BJ (cell line): Measurements from ENCODE around the gene KIDINS220. TPM values are rescaled to one million over a fixed set of nuclear protein-coding genes. Genes with fewer than 3 reads are reported as not detected.

ENCODE experiments used
- CTCF ChIA-PET: fragments of 350-600 bp; formaldehyde crosslinking; extraction: SDS; loops from one replicate; lab custom pipeline; 2021; ENCODE audit warnings: antibody characterized with exemption, inconsistent platforms; lab: Yijun Ruan, JAX
- POLR2A ChIA-PET: fragments of 300-600 bp; sonication (Branson Sonifier 250); formaldehyde crosslinking; extraction: SDS; loops from one replicate; lab custom pipeline; 2021; ENCODE audit warnings: antibody characterized with exemption; lab: Charles Lee
- DNase-seq: peaks from one replicate; pipeline ENCODE4 v3.0.0-alpha.2; 2011; ENCODE audit warnings: low read depth
- H3K27me3 ChIP-seq: 2 replicates; pipeline ENCODE4 v1.6.0; 2011; ENCODE audit warnings: low read length; ENCODE audit not compliant: control insufficient read depth, insufficient read depth
- H3K36me3 ChIP-seq: 2 replicates; pipeline ENCODE4 v1.5.1; 2011; ENCODE audit warnings: low read length; ENCODE audit not compliant: control insufficient read depth, insufficient read depth
- H3K4me3 ChIP-seq: 2 replicates; pipeline ENCODE4 v1.5.1; 2011; ENCODE audit warnings: low read depth, mild to moderate bottlenecking, control low read depth, low read length
- polyA plus RNA-seq: library from polyadenylated mRNA; depleted of rRNA; stranded (reverse); fragments of >200 nt; gene quantifications from 2 replicates; pipeline ENCODE4 v1.2.3, GENCODE V29; 2011
- TF ChIP-seq, protein P1 (sequence below): IDR thresholded peaks from 2 replicates; pipeline ENCODE4 v1.5.1; 2011; ENCODE audit warnings: low read depth, mild to moderate bottlenecking, control low read depth, inconsistent platforms, low read length, moderate library complexity; ENCODE audit not compliant: insufficient read depth

Gene KIDINS220
- polyA plus RNA-seq, 1 experiment = 34.8 TPM

DNA sequence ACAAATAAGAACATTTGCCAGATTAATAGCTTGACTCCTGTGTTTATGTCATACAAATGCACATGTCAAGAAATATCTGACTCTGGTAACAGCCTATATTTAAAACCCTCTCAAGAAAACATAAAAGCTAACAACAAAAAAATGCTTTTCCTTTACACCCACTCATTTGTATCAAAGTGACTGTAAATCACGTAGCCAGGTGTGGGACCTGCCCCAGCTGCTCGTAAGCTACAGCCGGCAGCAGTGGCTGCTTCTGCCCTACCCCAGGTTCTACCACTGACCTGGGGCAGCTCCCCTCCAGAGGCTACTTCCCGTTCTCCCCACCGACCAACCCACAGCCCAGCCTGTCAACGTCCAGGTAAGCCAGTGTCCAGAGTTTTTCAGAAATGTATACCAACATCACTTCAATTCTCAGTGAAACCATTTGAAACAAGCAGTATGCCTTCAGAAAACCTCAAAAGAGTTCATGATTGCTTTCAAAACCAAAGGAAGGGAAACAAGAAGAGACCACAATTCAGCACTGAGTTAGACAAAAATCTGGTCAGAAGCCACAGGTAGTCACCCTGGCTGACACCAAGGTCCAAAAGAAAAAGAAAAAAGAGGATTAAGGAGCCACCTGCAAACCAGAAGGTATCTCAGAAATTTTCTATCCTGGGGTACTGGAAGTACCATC lies 40.4 kb downstream of the KIDINS220 start:
- TF ChIP-seq, protein P1, sequence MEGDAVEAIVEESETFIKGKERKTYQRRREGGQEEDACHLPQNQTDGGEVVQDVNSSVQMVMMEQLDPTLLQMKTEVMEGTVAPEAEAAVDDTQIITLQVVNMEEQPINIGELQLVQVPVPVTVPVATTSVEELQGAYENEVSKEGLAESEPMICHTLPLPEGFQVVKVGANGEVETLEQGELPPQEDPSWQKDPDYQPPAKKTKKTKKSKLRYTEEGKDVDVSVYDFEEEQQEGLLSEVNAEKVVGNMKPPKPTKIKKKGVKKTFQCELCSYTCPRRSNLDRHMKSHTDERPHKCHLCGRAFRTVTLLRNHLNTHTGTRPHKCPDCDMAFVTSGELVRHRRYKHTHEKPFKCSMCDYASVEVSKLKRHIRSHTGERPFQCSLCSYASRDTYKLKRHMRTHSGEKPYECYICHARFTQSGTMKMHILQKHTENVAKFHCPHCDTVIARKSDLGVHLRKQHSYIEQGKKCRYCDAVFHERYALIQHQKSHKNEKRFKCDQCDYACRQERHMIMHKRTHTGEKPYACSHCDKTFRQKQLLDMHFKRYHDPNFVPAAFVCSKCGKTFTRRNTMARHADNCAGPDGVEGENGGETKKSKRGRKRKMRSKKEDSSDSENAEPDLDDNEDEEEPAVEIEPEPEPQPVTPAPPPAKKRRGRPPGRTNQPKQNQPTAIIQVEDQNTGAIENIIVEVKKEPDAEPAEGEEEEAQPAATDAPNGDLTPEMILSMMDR = no peak
- POLR2A ChIA-PET = no interaction called here
- Histone ChIP-seq H3K27me3 (no peaks in the 10 kb centered on the region), H3K36me3 (peaks cover 6% of the 10 kb centered on the region), H3K4me3 (no peak overlapping the region)
- DNase-seq = no peak
- CTCF ChIA-PET = no interaction called here

DNA sequence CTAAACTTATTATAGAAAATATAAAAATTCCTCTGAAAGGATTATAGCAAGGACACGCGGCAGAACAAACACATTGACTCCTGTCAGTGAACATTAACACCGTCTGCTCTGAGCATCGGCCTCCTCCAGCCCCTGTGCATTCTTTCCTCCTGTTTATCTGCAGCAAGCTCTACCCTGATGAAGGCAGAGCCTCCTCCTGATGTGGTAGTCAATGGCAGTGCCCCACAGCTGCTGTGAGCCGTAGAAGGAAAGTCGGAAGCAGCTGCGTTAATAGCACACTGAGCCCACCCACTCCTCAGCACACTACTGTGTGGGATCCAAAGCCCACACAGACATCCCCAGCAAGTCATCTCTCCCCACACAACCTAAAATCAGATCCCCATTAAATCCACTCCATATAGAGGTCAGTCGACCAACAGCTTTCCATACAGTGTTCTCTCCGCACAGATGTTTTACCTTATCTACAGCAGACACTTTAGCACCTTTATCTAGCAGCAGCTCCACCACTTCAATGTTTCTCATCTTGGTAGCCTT lies 41.0 kb downstream of the KIDINS220 start:
- DNase-seq = no peak
- ChIA-PET CTCF (no interaction called here), POLR2A (no interaction called here)
- no peaks in the 10 kb centered on the region for H3K27me3 ChIP-seq
- no peak overlapping the region for H3K4me3 ChIP-seq
- TF ChIP-seq, protein P1 = no peak
- H3K36me3 ChIP-seq = peaks cover 6% of the 10 kb centered on the region

DNA sequence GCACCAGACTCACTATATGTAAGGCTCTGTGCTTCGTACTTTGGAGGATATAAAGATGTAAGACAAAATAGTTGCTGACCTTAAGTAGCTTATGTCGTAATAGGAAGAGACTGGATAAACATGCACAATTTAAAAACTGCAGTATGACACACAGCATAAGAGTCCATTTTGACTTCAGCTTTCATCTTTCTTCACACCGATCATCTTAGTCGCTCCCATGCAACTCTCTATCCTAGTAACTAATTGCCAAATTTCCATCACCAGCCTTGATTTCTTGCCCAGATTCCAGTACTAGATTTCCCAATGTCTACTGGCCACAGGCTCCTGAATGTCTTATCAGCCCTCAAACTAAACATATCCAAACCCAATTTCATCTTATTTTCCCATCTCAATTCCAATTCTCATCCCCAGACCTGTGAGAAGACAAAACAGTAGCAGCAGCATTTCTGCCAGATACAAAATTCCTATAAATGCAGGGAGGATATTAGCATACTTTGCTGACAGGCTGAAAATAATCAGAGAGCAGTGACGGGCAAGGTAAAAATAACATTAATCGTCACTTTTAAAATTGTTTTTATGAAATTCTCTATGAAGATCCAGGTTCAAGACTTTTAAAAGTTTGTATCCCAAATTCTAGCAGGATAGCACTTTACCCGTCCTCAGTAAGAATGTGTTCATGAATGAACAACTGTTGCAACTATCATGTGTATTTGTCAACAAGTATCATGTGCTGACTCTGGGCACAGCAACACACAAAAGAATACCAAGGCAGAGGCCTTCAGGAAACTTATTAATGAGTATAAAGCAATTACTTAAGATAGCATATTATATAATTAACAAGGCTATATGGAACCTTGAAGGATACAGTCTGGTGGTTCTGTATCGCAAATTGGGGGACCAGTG lies 42.2 kb downstream of the KIDINS220 start:
- DNase-seq = peak; percentile 31
- ChIA-PET CTCF (no interaction called here), POLR2A (no interaction called here)
- Histone ChIP-seq H3K4me3 (no peak overlapping the region), H3K36me3 (peaks cover 6% of the 10 kb centered on the region), H3K27me3 (no peaks in the 10 kb centered on the region)
- TF ChIP-seq, protein P1 = no peak

DNA sequence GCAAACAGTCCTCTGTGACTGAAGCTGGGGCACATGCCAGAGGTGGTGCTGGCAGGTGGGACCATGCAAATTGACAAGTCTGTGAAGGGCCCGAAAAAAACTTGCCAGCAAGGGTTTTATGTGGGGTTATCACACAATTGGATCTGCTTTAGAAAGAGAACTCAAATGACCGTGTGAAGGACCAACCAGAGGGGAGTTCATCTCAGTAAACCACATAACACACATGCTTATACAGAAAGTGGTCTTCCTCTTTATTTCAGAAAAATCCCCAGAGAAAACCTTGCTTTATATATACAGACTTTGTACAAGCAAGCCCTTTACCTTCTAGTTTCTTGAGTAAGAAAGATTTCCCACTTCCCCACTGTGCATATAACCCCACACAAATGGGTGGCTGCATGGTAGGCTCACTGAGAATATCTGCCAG lies 46.7 kb downstream of the KIDINS220 start:
- H3K36me3 ChIP-seq = no peaks in the 10 kb centered on the region; the same call in 1 of the 2 replicates
- no peaks in the 10 kb centered on the region for H3K27me3 ChIP-seq
- ChIA-PET POLR2A (no interaction called here), CTCF (interaction anchor here (1.0 kb wide), 1 partner anchor 10 kb away, joined by 3 read pairs; no protein-coding TSS in a partner anchor)
- DNase-seq = no peak
- no peak overlapping the region for H3K4me3 ChIP-seq
- TF ChIP-seq, protein P1 = no peak

DNA sequence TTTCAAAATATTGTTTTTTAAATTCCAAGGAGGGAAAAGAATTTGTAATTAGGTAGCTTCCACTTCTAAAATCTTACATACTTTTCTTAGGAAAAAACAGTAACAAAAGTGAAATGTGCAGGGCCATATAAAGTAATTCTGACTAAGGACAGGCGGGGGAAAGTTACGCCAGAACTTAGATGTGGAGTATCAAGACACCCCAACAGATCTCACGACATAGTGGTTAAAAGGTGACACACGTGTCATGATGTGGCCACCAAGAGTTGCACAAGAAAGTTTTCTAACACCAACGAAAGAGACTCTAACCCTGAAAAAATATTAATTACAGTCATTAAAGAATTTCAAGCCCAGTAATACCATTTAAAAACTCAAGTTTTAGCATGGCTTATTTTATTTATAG lies 51.0 kb downstream of the KIDINS220 start:
- no peak for DNase-seq
- ChIA-PET CTCF (no interaction called here), POLR2A (no interaction called here)
- no peaks in the 10 kb centered on the region; the same call in 1 of the 2 replicates for H3K36me3 ChIP-seq
- no peaks in the 10 kb centered on the region for H3K27me3 ChIP-seq
- TF ChIP-seq, protein P1 = no peak
- no peak overlapping the region for H3K4me3 ChIP-seq
